ENCODE data around the gene FSD1.

- TF ChIP-seq MAX (IDR thresholded peaks at IDR 0.05) (no peak), RAD21 (IDR thresholded peaks at IDR 0.05; ENCODE audit: low read depth) (no peak), CEBPB (IDR thresholded peaks at IDR 0.05) (no peak), TAF1 (IDR thresholded peaks at IDR 0.05; ENCODE audit: low read depth) (no peak), EP300 (IDR thresholded peaks at IDR 0.05; ENCODE audit: borderline replicate concordance) (no peak), TEAD4 (IDR thresholded peaks at IDR 0.05) (no peak), CREB1 (IDR thresholded peaks at IDR 0.05; ENCODE audit: low read depth) (no peak), TCF12 (IDR thresholded peaks at IDR 0.05; ENCODE audit: low read depth) (no peak), YY1 (IDR thresholded peaks at IDR 0.05; ENCODE audit: low read depth) (no peak), EGR1 (IDR thresholded peaks at IDR 0.05) (no peak), USF1 (IDR thresholded peaks at IDR 0.05) (no peak), REST (IDR thresholded peaks at IDR 0.05; ENCODE audit: low read depth) (no peak), ZBTB7A (IDR thresholded peaks at IDR 0.05; ENCODE audit: low read depth) (no peak)
Observed at GRCh38 chr19:4292515-4292914, 11.9 kb upstream of the FSD1 start.

Data from Ishikawa (cell line).